Prostate gland (tissue), 2 donors: ENCODE data around the gene BABAM2. TPM values are rescaled to one million over a fixed set of nuclear protein-coding genes. Genes with fewer than 3 reads are reported as not detected.
A peak's percentile ranks its signal among the peaks of the same experiment; 100 is the strongest.

Experiments
- DNase-seq: peaks from one replicate; pipeline ENCODE4 v3.0.0-alpha.2; 2019; ENCODE audit warnings: low spot score
- H3K27ac ChIP-seq, 2 donors: fragments of 200-600 bp; sonication (generic); 2 replicates each; pipeline ENCODE4 v1.5.1; 2017 to 2019
- H3K27me3 ChIP-seq: fragments of 200-600 bp; sonication (generic); replicated peaks from 2 replicates; pipeline ENCODE4 v1.5.1; 2019; ENCODE audit not compliant: insufficient read depth
- H3K36me3 ChIP-seq, 2 donors: fragments of 200-600 bp; sonication (generic); 1 replicate in 1 of 2; 2 replicates in 1 of 2; pipeline versions ENCODE4 v1.5.1 to v1.8.1; 2017 to 2019
- H3K4me1 ChIP-seq: fragments of 200-600 bp; sonication (generic); replicated peaks from 2 replicates; pipeline ENCODE4 v1.5.1; 2019
- H3K4me3 ChIP-seq, 2 donors: fragments of 200-600 bp; sonication (generic); 2 replicates each; pipeline ENCODE4 v1.5.1; 2017 to 2019
- H3K9me3 ChIP-seq: fragments of 200-600 bp; sonication (generic); 2 replicates; pipeline ENCODE4 v1.5.1; 2017
- CTCF ChIP-seq, 4 experiments: fragments of 200-600 bp in 2 of 4; fragments of 450-650 bp in 2 of 4; sonication (generic) in 2 of 4; IDR thresholded peaks; 1 replicate in 3 of 4; 2 replicates in 1 of 4; pipeline ENCODE4 v1.5.1; 2016 to 2019; ENCODE audit warnings: antibody characterized with exemption in 4 of 4, mild to moderate bottlenecking in 2 of 4, moderate library complexity in 2 of 4
- POLR2A ChIP-seq: fragments of 450-650 bp; IDR thresholded peaks from one replicate; pipeline ENCODE4 v1.6.1; 2016; ENCODE audit warnings: antibody characterized with exemption, mild to moderate bottlenecking
- POLR2AphosphoS5 ChIP-seq: sonication (generic); formaldehyde crosslinking; IDR thresholded peaks from one replicate; pipeline ENCODE4 v1.6.1; 2017; ENCODE audit warnings: antibody characterized with exemption
- WGBS: methylation state at CpG from one replicate; pipeline ENCODE4 v1.1.5; 2018; 5-methylcytosine and 5-hydroxymethylcytosine counted together
- intact Hi-C: fragments of 100-400 bp; cut with DNase I; formaldehyde crosslinking; loops from one replicate; pipeline ENCODE4 v1.14.2; 2022
- total RNA-seq, 2 donors: library from RNA; depleted of rRNA; stranded (reverse); fragments of >200 nt; gene quantifications; one replicate each; pipeline ENCODE4 v1.1.0, GENCODE V29; 2016

BABAM2 gene
- total RNA-seq, 2 donors from 2014 or later, result 35.8 to 37.3 TPM

GRCh38 chr2:28298406-28298805 is 407.9 kb downstream of the BABAM2 start:
- Histone ChIP-seq H3K4me3 (no peak overlapping the region), H3K4me1 (no peaks in the 10 kb centered on the region), H3K36me3 (no peaks in the 10 kb centered on the region), H3K27ac (no peak overlapping the region), H3K9me3 (no peaks in the 10 kb centered on the region), H3K27me3 (no peaks in the 10 kb centered on the region)
- WGBS, result 81% methylated on average over 3 of the region's 3 CpGs
- intact Hi-C loops, result no loop called here
- TF ChIP-seq POLR2AphosphoS5 (no peak), POLR2A (no peak), CTCF (IDR thresholded peaks at IDR 0.05) (no peak)
- no peak for DNase-seq

GRCh38 chr2:28300485-28301341 is 410.2 kb downstream of the BABAM2 start:
- intact Hi-C loops, result loop anchor here (5.0 kb wide), 1 partner anchor 87 kb away; no protein-coding TSS in a partner anchor
- no peaks in the 10 kb centered on the region for H3K27me3 ChIP-seq
- peak overlapping the region; percentile 6 to 38 for H3K27ac ChIP-seq
- no peak for DNase-seq
- no peaks in the 10 kb centered on the region for H3K9me3 ChIP-seq
- no peak overlapping the region for H3K4me3 ChIP-seq
- peak; percentile 49 for TF ChIP-seq POLR2AphosphoS5
- no peak for TF ChIP-seq POLR2A
- WGBS, result 53% methylated on average over 9 of the region's 9 CpGs
- H3K36me3 ChIP-seq, result no peaks in the 10 kb centered on the region
- H3K4me1 ChIP-seq, result no peaks in the 10 kb centered on the region

GRCh38 chr2:28305202-28305601 is 414.7 kb downstream of the BABAM2 start:
- no peak for TF ChIP-seq CTCF (IDR thresholded peaks at IDR 0.05)
- no peak for TF ChIP-seq POLR2AphosphoS5
- TF ChIP-seq POLR2A, result no peak
- Histone ChIP-seq H3K27ac (no peak overlapping the region), H3K4me3 (no peak overlapping the region), H3K27me3 (no peaks in the 10 kb centered on the region), H3K36me3 (no peaks in the 10 kb centered on the region), H3K4me1 (no peaks in the 10 kb centered on the region), H3K9me3 (no peaks in the 10 kb centered on the region)
- intact Hi-C loops, result no loop called here
- 100% methylated on average over 1 of the region's 1 CpG for WGBS
- DNase-seq, result no peak

GRCh38 chr2:28310107-28310506 is 419.6 kb downstream of the BABAM2 start:
- H3K27ac ChIP-seq, result no peak overlapping the region
- H3K9me3 ChIP-seq, result no peaks in the 10 kb centered on the region
- 92% methylated on average over 2 of the region's 2 CpGs for WGBS
- DNase-seq, result no peak
- no peaks in the 10 kb centered on the region for H3K4me1 ChIP-seq
- no peaks in the 10 kb centered on the region for H3K36me3 ChIP-seq
- intact Hi-C loops, result no loop called here
- TF ChIP-seq CTCF (IDR thresholded peaks at IDR 0.05), result no peak
- TF ChIP-seq POLR2A, result no peak
- TF ChIP-seq POLR2AphosphoS5, result no peak
- no peaks in the 10 kb centered on the region for H3K27me3 ChIP-seq
- H3K4me3 ChIP-seq, result no peak overlapping the region

GRCh38 chr2:28311660-28312249 is 421.2 kb downstream of the BABAM2 start:
- 64% methylated on average over 7 of the region's 7 CpGs for WGBS
- intact Hi-C loops, result no loop called here
- H3K4me3 ChIP-seq, result no peak overlapping the region
- no peaks in the 10 kb centered on the region for H3K27me3 ChIP-seq
- TF ChIP-seq POLR2A (no peak), POLR2AphosphoS5 (peak; percentile 44), CTCF (IDR thresholded peaks at IDR 0.05) (no peak)
- H3K27ac ChIP-seq, result no peak overlapping the region
- H3K9me3 ChIP-seq, result no peaks in the 10 kb centered on the region
- no peak for DNase-seq
- no peaks in the 10 kb centered on the region for H3K4me1 ChIP-seq
- H3K36me3 ChIP-seq, result no peaks in the 10 kb centered on the region
